ENCODE results near the gene YTHDC2.

DNA sequence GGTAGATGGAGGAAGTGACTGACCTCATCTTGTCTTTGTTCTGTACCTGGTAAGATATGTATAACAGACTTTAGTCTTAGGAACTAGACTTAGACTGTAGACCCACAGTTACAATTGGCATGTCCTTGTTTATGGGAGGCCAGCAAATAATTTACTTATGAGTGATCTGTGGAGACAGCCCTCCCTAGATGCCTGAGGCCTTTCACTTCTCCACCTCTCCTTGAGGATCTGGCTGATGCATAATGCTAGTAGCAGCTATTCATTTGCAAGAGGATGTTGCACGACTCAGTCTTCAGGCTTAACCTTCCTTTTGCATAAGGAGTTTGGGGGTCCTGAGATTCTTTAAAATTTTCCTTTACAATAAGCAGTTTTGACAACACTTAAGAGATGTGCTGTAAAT, 100.7 kb downstream of the YTHDC2 start:
- TF ChIP-seq RAD21 (IDR thresholded peaks at IDR 0.05; ENCODE audit: insufficient read depth, low read depth, low read length): no peak
- no peak for TF ChIP-seq ZNF274 (IDR thresholded peaks at IDR 0.05; ENCODE audit: insufficient read depth, insufficient read length)
- no peak for TF ChIP-seq NFIC (IDR thresholded peaks at IDR 0.05; ENCODE audit: low read depth, low read length)
- no peak for TF ChIP-seq RBBP5 (conservative IDR thresholded peaks at IDR 0.05)
- no peak for TF ChIP-seq CTCF (IDR thresholded peaks at IDR 0.05 in 2 of 3, conservative IDR thresholded peaks at IDR 0.05 in 1 of 3; ENCODE audit: control insufficient read depth in 2 of 3, extremely low read depth in 1 of 3, insufficient read depth in 1 of 3, low read depth in 3 of 3, low read length in 3 of 3)
- TF ChIP-seq POLR2A (IDR thresholded peaks at IDR 0.05; ENCODE audit: low read depth, low read length): no peak
- TF ChIP-seq CEBPB (IDR thresholded peaks at IDR 0.05; ENCODE audit: borderline replicate concordance in 1 of 2, low read depth in 2 of 2, low read length in 2 of 2): no peak
- TF ChIP-seq, protein P1, sequence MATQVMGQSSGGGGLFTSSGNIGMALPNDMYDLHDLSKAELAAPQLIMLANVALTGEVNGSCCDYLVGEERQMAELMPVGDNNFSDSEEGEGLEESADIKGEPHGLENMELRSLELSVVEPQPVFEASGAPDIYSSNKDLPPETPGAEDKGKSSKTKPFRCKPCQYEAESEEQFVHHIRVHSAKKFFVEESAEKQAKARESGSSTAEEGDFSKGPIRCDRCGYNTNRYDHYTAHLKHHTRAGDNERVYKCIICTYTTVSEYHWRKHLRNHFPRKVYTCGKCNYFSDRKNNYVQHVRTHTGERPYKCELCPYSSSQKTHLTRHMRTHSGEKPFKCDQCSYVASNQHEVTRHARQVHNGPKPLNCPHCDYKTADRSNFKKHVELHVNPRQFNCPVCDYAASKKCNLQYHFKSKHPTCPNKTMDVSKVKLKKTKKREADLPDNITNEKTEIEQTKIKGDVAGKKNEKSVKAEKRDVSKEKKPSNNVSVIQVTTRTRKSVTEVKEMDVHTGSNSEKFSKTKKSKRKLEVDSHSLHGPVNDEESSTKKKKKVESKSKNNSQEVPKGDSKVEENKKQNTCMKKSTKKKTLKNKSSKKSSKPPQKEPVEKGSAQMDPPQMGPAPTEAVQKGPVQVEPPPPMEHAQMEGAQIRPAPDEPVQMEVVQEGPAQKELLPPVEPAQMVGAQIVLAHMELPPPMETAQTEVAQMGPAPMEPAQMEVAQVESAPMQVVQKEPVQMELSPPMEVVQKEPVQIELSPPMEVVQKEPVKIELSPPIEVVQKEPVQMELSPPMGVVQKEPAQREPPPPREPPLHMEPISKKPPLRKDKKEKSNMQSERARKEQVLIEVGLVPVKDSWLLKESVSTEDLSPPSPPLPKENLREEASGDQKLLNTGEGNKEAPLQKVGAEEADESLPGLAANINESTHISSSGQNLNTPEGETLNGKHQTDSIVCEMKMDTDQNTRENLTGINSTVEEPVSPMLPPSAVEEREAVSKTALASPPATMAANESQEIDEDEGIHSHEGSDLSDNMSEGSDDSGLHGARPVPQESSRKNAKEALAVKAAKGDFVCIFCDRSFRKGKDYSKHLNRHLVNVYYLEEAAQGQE (IDR thresholded peaks at IDR 0.05; ENCODE audit: low read depth, low read length): no peak
- no peak for TF ChIP-seq SIX5 (IDR thresholded peaks at IDR 0.05; ENCODE audit: low read depth, low read length, severe bottlenecking)
- TF ChIP-seq HDAC6 (IDR thresholded peaks at IDR 0.05; ENCODE audit: unreplicated experiment): no peak
- no peak for TF ChIP-seq MTA3 (IDR thresholded peaks at IDR 0.05; ENCODE audit: borderline replicate concordance, low read length)
- TF ChIP-seq SMAD5 (IDR thresholded peaks at IDR 0.05; ENCODE audit: low read depth): no peak
